T-cell (primary cell): Measurements from ENCODE around the gene GREM1. TPM values are rescaled to one million over a fixed set of nuclear protein-coding genes. Genes with fewer than 3 reads are reported as not detected.

Experiments used
- ATAC-seq, 4 experiments: fragments of 200-7000 bp in 3 of 4; fragments of 150-1000 bp in 1 of 4; cut with Tn5 transposase; replicated peaks in 1 of 4; 1 replicate in 3 of 4; 2 replicates in 1 of 4; pipeline ENCODE4 v1.10.0; 2021; ENCODE audit warnings: moderate library complexity in 3 of 4, mild to moderate bottlenecking in 2 of 4, moderate number of reproducible peaks in 1 of 4
- CTCF ChIA-PET, 2 donors: fragments of 300-600 bp; sonication (Branson Sonifier 250); formaldehyde crosslinking; loops; one replicate each; lab custom pipeline; 2022; ENCODE audit warnings: antibody characterized with exemption in 2 of 2; lab: Charles Lee
- POLR2A ChIA-PET, 2 donors: fragments of 300-600 bp; sonication (Branson Sonifier 250); formaldehyde crosslinking; loops; one replicate each; lab custom pipeline; 2022; ENCODE audit warnings: antibody characterized with exemption in 2 of 2; lab: Charles Lee
- DNase-seq, 35 experiments: peaks; one replicate each; pipeline versions ENCODE4 v3.0.0 to v3.0.0-alpha.2; 2013 to 2023
- H3K27ac ChIP-seq: one replicate; pipeline ENCODE4 v1.5.1; 2013; ENCODE audit warnings: low read length
- H3K27me3 ChIP-seq, 2 experiments: replicated peaks in 1 of 2; 1 replicate in 1 of 2; 2 replicates in 1 of 2; pipeline versions ENCODE4 v1.6.1 to v1.7.0; 2013; ENCODE audit warnings: low read length in 1 of 2, mixed read lengths in 1 of 2; ENCODE audit not compliant: control insufficient read depth in 2 of 2, insufficient read depth in 2 of 2; ENCODE audit errors: extremely low read depth in 1 of 2
- H3K36me3 ChIP-seq, 2 donors: 1 replicate in 1 of 2; 2 replicates in 1 of 2; pipeline versions ENCODE4 v1.6.1 to v1.7.0; 2013; ENCODE audit warnings: low read length in 1 of 2; ENCODE audit not compliant: control insufficient read depth in 2 of 2, insufficient read depth in 1 of 2; ENCODE audit errors: extremely low read depth in 1 of 2
- H3K4me1 ChIP-seq, 2 experiments: 1 replicate in 1 of 2; 2 replicates in 1 of 2; pipeline versions ENCODE4 v1.6.1 to v1.7.0; 2013; ENCODE audit warnings: low read length in 2 of 2, mixed read lengths in 1 of 2; ENCODE audit not compliant: insufficient read depth in 2 of 2, control insufficient read depth in 1 of 2; ENCODE audit errors: extremely low read depth in 1 of 2
- H3K4me3 ChIP-seq, 2 donors: 1 replicate in 1 of 2; 2 replicates in 1 of 2; pipeline versions ENCODE4 v1.5.1 to v1.7.0; 2013; ENCODE audit warnings: mild to moderate bottlenecking in 2 of 2, low read length in 1 of 2, moderate library complexity in 1 of 2; ENCODE audit not compliant: control insufficient read depth in 1 of 2; ENCODE audit errors: extremely low read depth in 1 of 2
- H3K9me3 ChIP-seq: 2 replicates; pipeline ENCODE4 v1.7.0; 2013
- H3K27ac Mint-ChIP-seq, 2 donors: one replicate each; pipeline ENCODE4 v1.8.0; 2020 to 2021; ENCODE audit warnings: mild to moderate bottlenecking in 2 of 2, mixed read lengths in 2 of 2
- H3K27me3 Mint-ChIP-seq, 2 donors: one replicate each; pipeline ENCODE4 v1.8.0; 2021 to 2022; ENCODE audit warnings: mixed read lengths in 2 of 2
- H3K36me3 Mint-ChIP-seq: one replicate; pipeline ENCODE4 v1.8.0; 2021; ENCODE audit warnings: mixed read lengths
- H3K4me1 Mint-ChIP-seq, 3 donors: one replicate each; pipeline ENCODE4 v1.8.0; 2020 to 2022; ENCODE audit warnings: mixed read lengths in 3 of 3, mild to moderate bottlenecking in 1 of 3
- H3K4me3 Mint-ChIP-seq, 3 donors: one replicate each; pipeline ENCODE4 v1.8.0; 2020 to 2022; ENCODE audit warnings: mild to moderate bottlenecking in 3 of 3, mixed read lengths in 3 of 3, moderate library complexity in 3 of 3
- H3K9me3 Mint-ChIP-seq, 3 donors: one replicate each; pipeline ENCODE4 v1.8.0; 2020 to 2022; ENCODE audit warnings: mixed read lengths in 3 of 3
- WGBS: methylation state at CpG from one replicate; pipeline ENCODE4 v1.1.5; 2013; ENCODE audit warnings: missing lambda C conversion rate; ENCODE audit not compliant: insufficient coverage; 5-methylcytosine and 5-hydroxymethylcytosine counted together
- total RNA-seq, 35 experiments: library from RNA in 6 of 35; stranded (reverse) in 6 of 35; fragments of 120-200 nt in 1 of 35; gene quantifications; one replicate each; pipeline versions ENCODE4 v1.2.1 to v1.2.4 and lab custom pipeline; 2013 to 2026

The GREM1 gene
- total RNA-seq, 5 donors from 2014 or later (not counting 1 experiment from before 2014, with no cell fraction given), result 0.60 to 1.0 (median 0.64) TPM; not detected in 2

- no peaks in the 10 kb centered on the region for H3K4me1 Mint-ChIP-seq
- H3K27me3 ChIP-seq, result peaks cover 0 to 12% of the 10 kb centered on the region in 2 experiments
- 95% methylated on average over 4 of the region's 8 CpGs for WGBS
Observed at GRCh38 chr15:32704395-32704981, 13.3 kb upstream of the GREM1 start.

GRCh38 chr15:32705446-32705845 is 12.4 kb upstream of the GREM1 start:
- Histone ChIP-seq H3K9me3 (no peaks in the 10 kb centered on the region), H3K4me1 (no peaks in the 10 kb centered on the region), H3K27ac (no peak overlapping the region), H3K4me3 (no peak overlapping the region), H3K27me3 (peaks cover 0 to 12% of the 10 kb centered on the region in 2 experiments), H3K36me3 (no peaks in the 10 kb centered on the region)
- no peak overlapping the region for H3K27ac Mint-ChIP-seq
- H3K4me1 Mint-ChIP-seq, result no peaks in the 10 kb centered on the region
- ATAC-seq (no peak), DNase-seq (no peak)
- POLR2A ChIA-PET, result no interaction called here
- H3K9me3 Mint-ChIP-seq, result no peaks in the 10 kb centered on the region
- CTCF ChIA-PET, result interaction anchor here in 1 of 2 donors (0.6 kb wide), 1 partner anchor 10 kb away, joined by 3 read pairs; no protein-coding TSS in a partner anchor
- H3K27me3 Mint-ChIP-seq, result peaks cover 19 to 25% of the 10 kb centered on the region in 2 donors
- no CpG with 5 or more reads among the region's 2 CpGs for WGBS
- H3K4me3 Mint-ChIP-seq, result no peak overlapping the region
- H3K36me3 Mint-ChIP-seq, result no peaks in the 10 kb centered on the region

More at GRCh38 chr15:32704395-32704981, 13.3 kb upstream of the GREM1 start:
- ATAC-seq, result no peak
- no peak overlapping the region for H3K27ac ChIP-seq
- Mint-ChIP-seq H3K9me3 (no peaks in the 10 kb centered on the region), H3K27me3 (peaks cover 19 to 25% of the 10 kb centered on the region in 2 donors), H3K36me3 (no peaks in the 10 kb centered on the region), H3K4me3 (no peak overlapping the region), H3K27ac (no peak overlapping the region)
- H3K4me3 ChIP-seq, result no peak overlapping the region
- DNase-seq, result no peak
- no peaks in the 10 kb centered on the region for H3K36me3 ChIP-seq
- H3K9me3 ChIP-seq, result no peaks in the 10 kb centered on the region
- H3K4me1 ChIP-seq, result no peaks in the 10 kb centered on the region
- ChIA-PET CTCF (no interaction called here), POLR2A (no interaction called here)

GRCh38 chr15:32706704-32707103 is 11.1 kb upstream of the GREM1 start:
- POLR2A ChIA-PET, result no interaction called here
- peaks cover 14 to 26% of the 10 kb centered on the region in 2 donors for H3K27me3 Mint-ChIP-seq
- H3K27ac Mint-ChIP-seq, result no peak overlapping the region
- DNase-seq (no peak), ATAC-seq (no peak)
- CTCF ChIA-PET, result no interaction called here
- no peaks in the 10 kb centered on the region for H3K9me3 Mint-ChIP-seq
- Histone ChIP-seq H3K4me3 (no peak overlapping the region), H3K9me3 (no peaks in the 10 kb centered on the region), H3K4me1 (no peaks in the 10 kb centered on the region), H3K36me3 (no peaks in the 10 kb centered on the region), H3K27ac (no peak overlapping the region), H3K27me3 (peaks cover 0 to 9% of the 10 kb centered on the region in 2 experiments)
- no peaks in the 10 kb centered on the region for H3K36me3 Mint-ChIP-seq
- 66% methylated on average over 3 of the region's 3 CpGs for WGBS
- H3K4me3 Mint-ChIP-seq, result no peak overlapping the region
- no peaks in the 10 kb centered on the region for H3K4me1 Mint-ChIP-seq

GRCh38 chr15:32707436-32707835 is 10.4 kb upstream of the GREM1 start:
- no peak overlapping the region for H3K27ac Mint-ChIP-seq
- peaks cover 3 to 9% of the 10 kb centered on the region in 2 experiments for H3K27me3 ChIP-seq
- no peak for DNase-seq
- H3K4me3 Mint-ChIP-seq, result no peak overlapping the region
- peaks cover 14 to 27% of the 10 kb centered on the region in 2 donors for H3K27me3 Mint-ChIP-seq
- no peaks in the 10 kb centered on the region for H3K4me1 Mint-ChIP-seq
- no peaks in the 10 kb centered on the region for H3K9me3 ChIP-seq
- WGBS, result no CpG with 5 or more reads among the region's 6 CpGs
- no peaks in the 10 kb centered on the region for H3K9me3 Mint-ChIP-seq
- no peak for ATAC-seq
- CTCF ChIA-PET, result no interaction called here
- no peaks in the 10 kb centered on the region for H3K36me3 Mint-ChIP-seq
- POLR2A ChIA-PET, result no interaction called here
- no peak overlapping the region for H3K27ac ChIP-seq
- H3K4me3 ChIP-seq, result no peak overlapping the region
- H3K4me1 ChIP-seq, result no peaks in the 10 kb centered on the region
- H3K36me3 ChIP-seq, result no peaks in the 10 kb centered on the region

GRCh38 chr15:32709295-32710033 is 8.3 kb upstream of the GREM1 start:
- Mint-ChIP-seq H3K36me3 (no peaks in the 10 kb centered on the region), H3K9me3 (no peaks in the 10 kb centered on the region), H3K27me3 (peaks cover 19 to 31% of the 10 kb centered on the region in 2 donors), H3K4me3 (no peak overlapping the region), H3K27ac (no peak overlapping the region), H3K4me1 (no peaks in the 10 kb centered on the region)
- Histone ChIP-seq H3K36me3 (no peaks in the 10 kb centered on the region), H3K4me1 (no peaks in the 10 kb centered on the region), H3K27me3 (peaks cover 9% of the 10 kb centered on the region in 2 experiments), H3K9me3 (no peaks in the 10 kb centered on the region), H3K27ac (no peak overlapping the region), H3K4me3 (no peak overlapping the region)
- 93% methylated on average over 4 of the region's 9 CpGs for WGBS
- ChIA-PET CTCF (no interaction called here), POLR2A (interaction anchor here in 1 of 2 donors (0.5 to 0.6 kb wide), 2 partner anchors 249 to 527 kb away, joined by 4 to 6 read pairs; no protein-coding TSS in a partner anchor)
- ATAC-seq (no peak), DNase-seq (no peak)

- WGBS, result no CpG with 5 or more reads among the region's 4 CpGs
- peaks cover 47 to 52% of the 10 kb centered on the region in 2 donors for H3K27me3 Mint-ChIP-seq
Observed at GRCh38 chr15:32715276-32715675, 2.5 kb upstream of the GREM1 start.

More at GRCh38 chr15:32715276-32715675, 2.5 kb upstream of the GREM1 start:
- ChIA-PET CTCF (no interaction called here), POLR2A (no interaction called here)
- Histone ChIP-seq H3K4me1 (peaks cover 0 to 14% of the 10 kb centered on the region in 2 experiments), H3K27ac (no peak overlapping the region), H3K27me3 (peaks cover 26 to 31% of the 10 kb centered on the region in 2 experiments), H3K36me3 (no peaks in the 10 kb centered on the region), H3K9me3 (no peaks in the 10 kb centered on the region), H3K4me3 (no peak overlapping the region)
- H3K4me1 Mint-ChIP-seq, result peaks cover 23 to 28% (median 24%) of the 10 kb centered on the region in 3 donors
- H3K36me3 Mint-ChIP-seq, result no peaks in the 10 kb centered on the region
- no peak overlapping the region for H3K4me3 Mint-ChIP-seq
- H3K9me3 Mint-ChIP-seq, result no peaks in the 10 kb centered on the region
- DNase-seq (no peak), ATAC-seq (no peak)
- H3K27ac Mint-ChIP-seq, result no peak overlapping the region
